KG1 (cell line): ENCODE data around the gene MLPH.

Experiments
- DNase-seq: peaks from one replicate; lab custom pipeline; 2025; lab: John Stamatoyannopoulos, UW

Gene MLPH

DNA sequence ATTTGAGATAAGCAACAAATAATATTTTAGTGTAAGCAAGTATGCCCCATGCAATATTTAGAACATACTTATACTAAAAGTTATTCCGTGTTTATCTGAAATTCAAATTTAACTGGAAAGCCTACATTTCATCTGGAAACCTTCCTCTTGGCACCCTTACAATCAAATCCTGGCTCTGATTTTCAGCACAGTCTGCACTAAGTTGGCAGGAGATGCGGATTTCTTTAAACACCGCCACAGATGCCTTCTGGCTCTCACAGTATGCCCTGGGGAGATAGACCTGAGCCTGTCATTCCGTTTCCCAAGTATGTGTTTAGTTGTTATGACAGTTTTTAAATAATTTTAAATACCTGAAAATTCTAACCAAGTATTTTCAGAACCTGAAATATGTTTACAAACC, 7.3 kb upstream of the MLPH start:
- no peak for DNase-seq

DNA sequence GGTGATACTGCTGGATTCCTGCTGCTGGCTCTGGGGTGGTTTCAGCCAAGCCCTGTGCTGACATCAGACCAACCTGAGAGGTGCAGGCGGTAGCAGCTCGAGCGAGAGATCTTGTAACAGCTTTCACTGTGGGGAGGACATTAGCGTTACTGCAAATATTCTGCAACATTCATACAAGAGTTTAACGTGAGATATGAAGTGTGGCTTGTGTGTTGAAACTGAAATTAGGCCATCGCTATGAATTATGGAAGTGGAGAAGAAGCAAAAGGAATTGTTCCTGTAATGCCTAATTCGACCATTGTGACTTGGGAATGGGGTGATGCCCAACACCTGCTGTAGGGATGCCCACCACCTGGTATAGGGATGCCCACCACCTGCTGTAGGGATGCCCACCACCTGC, 6.5 kb upstream of the MLPH start:
- no peak for DNase-seq

DNA sequence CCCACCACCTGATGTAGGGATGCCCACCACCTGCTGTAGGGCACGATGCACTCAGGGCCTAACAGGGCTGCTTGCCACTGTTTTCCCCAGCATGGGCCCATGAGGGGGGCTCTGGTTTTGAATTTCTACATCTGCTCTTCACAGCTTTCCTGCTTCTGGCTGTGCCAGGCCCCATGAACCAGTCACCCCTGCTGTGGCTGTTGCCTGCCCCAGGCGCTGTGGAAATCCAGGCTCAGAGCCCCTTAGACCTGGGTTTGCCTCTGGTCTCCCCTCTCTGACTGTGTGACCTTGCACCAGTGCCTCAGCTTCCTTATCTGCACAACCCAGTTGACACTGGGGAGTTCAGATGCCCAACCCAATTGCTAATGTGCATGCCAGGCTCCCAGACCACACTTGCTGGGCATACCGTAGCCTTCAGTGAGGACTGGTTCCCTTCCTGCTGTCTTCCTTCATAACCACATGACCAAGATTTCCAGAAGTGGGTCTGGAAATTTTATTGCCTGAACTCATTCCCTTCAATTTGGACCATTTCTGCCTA, 6.0 kb upstream of the MLPH start:
- DNase-seq: no peak

DNA sequence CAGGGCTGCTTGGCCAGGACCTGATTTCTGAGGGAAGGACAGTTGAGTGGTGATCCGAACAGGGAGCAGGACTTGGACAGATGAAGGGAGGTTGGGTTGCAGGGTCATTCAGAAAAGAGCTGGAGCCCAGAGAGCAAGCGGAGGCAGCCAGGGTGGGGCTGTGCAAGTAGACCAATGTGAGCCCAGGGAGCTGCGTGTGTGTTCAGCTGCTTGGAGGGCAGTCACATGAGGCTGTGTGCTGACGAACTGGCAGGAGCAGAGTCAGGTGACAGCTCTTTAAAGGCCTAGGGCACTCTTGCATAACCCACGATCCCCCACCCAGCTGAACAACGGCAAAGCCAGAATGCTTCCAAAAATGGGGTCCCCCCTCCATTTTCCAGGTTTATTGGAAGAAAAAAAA, 4.6 kb upstream of the MLPH start:
- DNase-seq: no peak

DNA sequence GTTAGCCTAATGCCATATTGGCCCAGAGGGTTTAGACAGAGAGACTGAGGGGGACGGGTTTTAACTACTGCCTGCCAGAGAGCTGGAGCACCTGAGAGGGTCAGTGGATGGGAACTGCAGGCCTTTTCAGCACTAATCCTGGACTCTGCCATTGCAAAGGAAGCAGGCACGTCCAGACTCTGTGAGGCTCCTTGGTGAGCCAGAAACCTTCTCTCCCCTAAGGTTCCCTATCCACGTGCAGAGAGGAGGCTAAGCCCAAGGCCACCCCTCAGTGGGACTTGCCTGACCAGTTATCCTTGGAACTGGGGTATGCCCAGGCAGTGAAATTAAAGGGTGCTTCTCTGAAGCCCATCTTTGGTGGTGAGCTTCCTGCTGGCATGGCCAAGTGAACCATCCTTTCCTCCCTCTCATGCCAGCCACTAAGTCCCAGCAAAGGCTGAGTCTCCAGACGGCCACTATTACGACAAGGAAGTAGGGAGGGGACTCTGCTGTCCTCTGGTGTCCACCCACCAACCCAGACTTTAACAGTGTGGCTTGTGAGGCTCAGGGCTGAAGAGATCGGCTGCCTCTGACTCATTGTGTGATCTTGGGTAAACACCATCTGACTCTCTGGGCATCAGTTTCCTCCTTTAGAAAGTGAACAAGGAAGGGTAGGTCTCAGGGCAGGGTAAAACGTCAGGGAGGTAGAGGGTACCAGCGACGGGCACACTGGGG, 3.9 kb upstream of the MLPH start:
- no peak for DNase-seq

DNA sequence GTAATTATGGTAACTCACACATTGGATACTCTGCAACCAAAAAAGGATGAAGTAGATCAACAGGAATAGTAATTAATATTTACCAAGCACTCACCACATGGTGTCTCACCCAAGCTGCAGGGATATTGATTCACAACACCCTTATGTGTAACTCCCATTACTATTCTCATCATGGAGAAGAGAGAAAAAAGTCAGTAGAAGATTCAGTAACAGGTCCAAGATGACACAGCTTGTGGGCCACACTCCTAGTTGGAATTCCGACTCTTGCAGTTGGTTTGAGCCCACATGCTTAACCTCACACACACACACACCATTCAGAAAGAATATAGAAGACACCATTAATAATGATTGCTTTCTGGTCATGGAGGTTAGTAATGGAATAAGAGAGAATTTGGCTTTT, 1.7 kb upstream of the MLPH start:
- no peak for DNase-seq

DNA sequence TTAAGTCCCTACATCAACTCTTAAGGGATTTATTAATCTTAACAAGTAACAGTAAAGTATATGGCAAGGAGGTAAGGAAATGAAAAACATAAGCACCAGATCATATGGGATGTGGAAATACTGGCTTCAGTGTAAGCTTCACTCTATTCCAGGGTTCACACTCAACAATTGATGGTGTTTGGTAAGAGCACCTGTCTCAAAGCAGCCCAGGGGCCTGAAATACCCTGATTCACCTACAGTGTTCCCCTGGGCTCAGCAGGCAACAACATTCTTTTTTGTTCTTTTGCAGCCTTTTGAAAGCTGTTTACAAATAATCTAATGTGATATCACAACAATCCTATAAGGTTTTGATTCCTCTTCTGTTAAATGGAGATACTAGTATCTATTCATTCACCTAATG, 1.2 kb upstream of the MLPH start:
- DNase-seq: no peak

DNA sequence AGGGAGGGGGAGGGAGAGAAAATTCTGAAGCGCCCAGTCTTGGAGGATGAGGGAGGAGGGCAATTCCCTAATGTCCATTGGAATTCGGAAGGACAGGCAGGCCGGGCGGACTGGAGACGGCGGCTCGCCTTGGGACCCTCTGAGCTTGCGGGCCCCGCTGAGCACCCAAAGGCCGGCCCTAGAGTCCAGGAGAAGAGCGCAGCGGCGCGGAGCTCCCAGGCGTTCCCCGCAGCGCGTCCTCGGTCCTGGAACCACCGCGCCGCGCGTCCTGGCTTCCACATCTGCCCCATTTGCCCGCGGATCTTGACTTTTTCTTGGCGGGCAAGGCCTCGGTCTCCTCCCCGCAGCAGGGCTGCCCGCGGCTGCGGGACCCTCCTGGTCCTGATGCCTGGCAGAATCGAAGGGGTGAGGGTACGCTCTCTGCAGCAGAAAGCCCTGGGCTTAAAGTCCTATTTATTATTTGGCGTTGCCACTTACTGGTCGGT, 675 bp upstream of the MLPH start:
- no peak for DNase-seq

DNA sequence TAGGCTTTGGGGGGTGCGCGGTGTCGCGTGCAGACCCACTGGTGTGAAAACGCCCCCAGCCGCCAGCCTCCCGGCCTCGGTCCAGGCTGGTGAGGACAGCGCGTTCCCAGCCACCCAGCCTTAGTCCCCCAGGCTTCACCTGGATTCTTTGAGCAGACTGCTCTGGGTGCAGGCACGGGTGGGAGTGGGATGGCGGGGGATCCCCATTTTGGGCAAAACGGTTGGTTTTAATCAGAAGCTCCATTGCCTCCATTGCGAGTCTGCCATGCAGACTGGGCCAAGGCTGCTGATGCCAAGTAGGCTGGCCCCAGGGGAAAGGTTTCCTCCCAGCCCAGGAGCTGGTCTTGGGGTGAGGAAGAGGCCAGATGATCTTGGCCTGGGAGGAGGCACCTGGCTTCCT, 445 bp downstream of the MLPH start:
- DNase-seq: no peak

DNA sequence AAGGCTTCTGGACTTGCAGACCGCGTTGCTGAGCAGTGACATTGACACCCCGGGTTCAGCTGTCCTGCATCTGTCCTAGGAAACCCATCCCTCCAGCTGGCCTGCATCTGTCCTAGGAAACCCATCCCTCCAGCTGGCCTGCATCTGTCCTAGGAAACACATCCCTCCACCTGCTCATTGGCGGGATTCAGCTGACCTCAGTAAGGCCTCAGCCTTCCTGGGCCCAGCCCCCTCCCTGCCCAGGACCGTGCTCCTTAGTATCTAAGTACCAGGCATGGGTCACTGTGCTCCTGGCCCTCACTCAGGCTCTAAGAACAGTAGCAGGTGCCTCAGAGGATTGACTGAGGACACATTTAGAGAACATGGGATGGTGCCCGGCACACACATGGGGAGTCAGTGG, 1.2 kb downstream of the MLPH start:
- no peak for DNase-seq

DNA sequence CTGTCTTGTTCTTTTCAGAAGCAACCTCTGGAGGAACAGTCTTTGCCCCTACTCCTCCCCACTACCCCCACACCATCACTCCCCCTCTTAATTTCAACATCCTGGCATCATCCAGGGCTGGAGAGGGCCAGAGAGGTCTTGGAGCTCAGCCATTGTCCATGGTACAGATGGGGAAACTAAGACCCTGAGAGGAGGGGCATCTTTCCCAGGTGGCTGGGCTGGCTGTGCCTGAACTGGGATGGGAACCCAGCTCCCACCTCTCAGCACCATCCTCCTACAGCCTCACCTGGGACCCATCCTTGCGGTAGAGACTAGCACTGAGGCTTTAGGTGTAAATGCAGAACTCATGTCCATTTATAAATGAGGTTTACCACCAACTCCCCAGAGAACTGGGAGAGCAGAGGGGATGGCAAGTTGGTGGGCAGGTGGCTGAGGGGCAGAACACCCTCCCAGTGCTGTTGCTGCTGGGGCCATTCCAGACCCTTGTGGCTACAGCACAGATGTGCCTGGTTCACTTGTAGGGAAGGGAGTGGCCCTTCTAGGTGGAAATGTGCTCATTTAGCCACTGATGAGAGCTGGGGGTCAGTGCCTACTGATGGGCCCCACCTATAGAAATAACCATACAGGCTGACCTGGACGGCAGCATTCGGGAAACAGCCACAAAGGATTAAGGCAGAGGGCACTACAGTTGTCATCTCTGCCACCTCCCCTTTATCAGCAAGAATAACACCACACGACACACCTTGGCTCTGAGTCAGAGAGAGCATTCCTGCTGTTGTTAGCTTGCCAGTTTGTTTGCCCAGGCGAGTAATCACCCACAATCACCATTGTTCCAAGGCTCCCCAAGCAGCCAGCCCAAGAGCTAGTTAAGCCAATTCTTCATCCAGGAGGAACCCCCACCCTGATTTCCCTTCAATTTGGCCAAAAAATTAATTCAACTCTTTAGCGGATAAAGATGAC, 2.1 kb downstream of the MLPH start:
- DNase-seq: no peak

DNA sequence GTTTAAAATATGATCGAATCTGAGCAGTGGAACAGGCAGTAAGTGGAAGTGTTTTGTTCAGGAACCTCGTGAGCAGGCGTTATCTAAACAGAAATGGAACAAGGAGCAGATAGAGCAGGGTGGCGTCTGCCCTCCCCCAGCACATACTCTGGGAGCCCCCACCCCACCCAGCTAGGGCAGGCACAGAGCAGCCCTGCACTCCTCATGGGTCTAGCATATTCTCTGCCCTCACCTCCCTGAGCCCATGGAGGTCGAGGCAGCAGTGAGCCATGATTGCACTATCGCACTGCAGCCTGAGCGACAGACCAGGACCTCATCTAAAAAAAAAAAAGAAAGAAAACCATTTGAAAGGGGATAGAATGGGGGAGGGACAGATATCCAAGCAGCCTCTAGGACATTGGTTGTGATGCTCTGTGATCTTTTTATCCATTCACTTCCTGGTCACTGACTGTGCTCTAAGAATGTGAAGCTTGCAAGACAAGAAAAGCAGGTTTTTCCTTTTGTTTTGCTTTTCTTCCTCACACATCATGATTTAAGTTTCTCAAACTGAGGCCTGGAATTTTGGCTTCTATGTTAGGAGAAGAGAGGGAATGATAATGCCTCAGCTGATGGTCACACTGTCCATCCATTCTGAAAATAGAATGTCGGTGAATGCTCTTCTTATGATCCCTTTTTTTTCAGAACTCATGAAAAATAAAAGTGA, 3.1 kb downstream of the MLPH start:
- no peak for DNase-seq

DNA sequence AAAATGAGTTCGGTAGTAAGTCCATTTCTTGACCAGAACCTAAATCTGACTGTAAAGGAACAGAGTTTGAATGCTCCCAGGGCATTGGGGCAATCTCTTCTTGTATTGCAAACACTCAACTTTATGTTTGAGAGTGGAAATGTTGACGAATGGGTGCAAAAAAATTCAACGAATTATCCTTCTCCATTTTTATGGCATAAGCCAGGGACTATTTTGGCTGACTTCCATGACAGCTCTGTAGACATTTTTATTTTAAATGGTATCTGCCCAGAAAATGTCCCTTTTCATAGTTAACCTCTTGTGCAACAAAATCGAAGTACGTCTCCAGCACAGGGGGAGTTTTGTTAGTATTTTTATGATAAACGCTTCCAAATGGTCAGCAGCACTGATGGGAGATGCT, 3.7 kb downstream of the MLPH start:
- no peak for DNase-seq

DNA sequence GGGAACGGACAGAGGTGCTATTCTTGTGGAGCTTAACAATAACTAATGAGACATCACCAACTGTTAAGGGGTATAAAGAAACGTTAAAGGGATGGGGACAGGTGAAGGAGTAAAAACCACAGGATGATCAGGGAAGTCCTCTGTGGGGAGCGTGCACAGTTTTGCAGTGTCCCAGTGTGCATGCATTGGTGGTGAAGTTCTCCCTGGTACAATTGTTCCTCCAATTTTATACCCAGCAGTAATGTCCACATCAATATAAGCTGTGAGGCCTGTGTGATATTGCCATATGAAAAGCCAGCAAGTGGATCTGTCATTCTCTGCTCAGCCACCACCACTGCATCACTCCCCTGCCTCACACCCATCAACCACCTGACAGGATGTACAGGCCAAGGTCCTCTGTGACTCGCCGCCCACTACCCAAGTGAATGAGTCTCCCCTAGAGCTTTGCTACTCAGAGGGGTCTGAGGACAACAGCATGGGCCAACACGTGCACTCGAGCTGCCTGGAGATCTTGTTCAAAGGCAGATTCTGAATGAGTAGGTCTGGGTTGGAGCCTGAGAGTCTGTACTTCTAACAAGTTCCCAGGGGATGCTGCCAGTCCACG, 4.6 kb downstream of the MLPH start:
- no peak for DNase-seq

DNA sequence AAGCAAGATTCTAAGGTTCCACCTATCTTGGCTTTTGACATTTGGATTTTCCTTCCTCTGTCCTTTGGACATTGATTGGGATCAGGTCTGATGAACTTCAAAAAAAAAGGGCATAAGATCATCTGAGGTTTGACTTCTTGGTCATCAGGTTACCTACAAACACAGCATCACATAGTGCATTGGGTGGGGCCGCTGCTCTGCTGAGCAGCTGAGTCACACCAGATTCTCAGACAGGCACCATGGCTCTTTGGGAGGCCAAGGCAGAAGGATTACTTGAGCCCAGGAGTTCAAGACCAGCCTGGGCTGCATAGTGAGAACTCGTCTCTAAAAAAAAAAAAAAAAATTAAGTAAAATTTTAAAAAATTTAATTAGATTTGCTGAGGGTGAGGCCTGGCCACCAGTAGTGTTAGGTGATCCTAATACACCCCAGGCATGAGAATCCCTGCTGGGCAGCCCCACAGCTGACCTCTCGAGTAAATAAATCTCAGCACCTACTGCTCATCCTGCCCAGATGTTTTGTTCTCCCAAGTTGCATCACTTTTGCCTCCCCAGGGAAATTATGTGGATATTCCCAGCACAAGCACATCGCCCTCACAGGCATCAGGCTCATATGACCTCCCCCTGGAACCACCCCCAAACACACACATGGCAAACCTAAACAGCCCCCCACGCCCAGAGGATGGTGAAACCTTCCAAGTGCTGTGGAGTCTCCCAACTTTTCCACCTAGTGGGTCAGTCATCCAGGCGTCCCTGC, 5.3 kb downstream of the MLPH start:
- no peak for DNase-seq

DNA sequence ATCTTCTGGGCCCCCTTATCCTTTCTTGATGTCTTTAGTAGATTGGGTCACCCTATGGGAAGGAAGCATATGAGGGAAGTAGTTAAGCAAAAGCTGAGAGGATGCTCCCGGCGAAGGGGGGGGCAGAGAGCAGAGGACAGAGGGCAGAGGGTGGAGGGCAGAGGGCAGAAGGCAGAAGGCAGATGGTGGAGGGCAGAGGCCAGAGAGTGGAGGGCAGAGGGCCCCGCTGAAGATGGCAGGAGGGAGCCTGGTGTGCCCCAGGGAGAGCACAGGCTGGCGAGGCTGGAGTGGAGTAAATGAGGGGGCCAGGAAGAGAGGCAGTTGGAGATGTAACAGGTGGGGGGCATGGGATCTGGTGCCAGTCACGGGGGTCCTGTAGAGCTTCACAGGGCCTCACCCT, 7.0 kb downstream of the MLPH start:
- DNase-seq: no peak

DNA sequence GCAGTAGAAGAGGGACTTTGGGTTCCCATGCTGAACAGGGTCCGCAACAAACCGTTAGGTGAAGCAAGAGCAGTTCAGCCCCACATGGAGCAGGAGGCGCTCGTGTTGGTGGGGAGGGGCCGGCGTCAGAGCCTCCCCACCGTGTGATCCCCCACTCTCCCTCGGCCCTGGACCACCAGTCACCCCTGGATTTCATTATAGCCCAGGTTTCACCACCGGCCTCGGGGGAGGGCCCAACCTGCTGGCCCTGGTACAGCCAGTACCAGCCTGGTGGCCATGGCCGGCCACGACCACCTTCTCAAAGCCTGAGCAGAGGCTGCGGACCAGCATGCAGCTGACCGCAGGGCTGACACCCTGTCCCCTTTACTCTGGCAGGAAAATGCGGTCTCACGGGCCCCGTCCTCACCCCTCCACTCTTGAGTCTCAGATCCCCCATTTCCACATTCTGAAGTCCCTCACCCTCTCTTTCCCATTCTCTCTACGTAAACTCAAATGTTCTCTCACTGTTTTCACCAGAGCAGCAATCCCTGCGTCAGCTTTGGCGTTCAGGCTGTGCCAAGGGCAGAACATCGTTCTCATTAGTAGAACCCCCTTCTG, 8.6 kb downstream of the MLPH start:
- no peak for DNase-seq

DNA sequence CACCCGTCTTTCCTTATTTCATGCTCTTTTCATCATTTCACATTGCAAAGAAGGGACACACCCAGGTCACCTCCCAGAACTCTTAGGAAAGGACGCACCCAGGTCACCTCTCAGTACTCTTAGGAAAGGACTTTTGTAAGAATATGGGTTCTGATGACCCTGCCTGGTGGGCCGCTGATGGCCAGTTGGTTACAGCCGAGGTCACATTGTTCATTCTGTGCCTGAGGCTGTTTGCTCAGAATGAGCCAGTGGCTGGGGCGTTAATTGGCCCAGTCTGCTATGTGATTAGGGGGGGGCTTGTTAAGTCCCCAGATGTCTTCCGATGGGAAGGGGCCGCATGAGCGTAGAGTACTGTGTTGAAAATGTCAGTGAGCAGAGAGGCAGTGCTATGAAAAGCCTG, 9.4 kb downstream of the MLPH start:
- no peak for DNase-seq

DNA sequence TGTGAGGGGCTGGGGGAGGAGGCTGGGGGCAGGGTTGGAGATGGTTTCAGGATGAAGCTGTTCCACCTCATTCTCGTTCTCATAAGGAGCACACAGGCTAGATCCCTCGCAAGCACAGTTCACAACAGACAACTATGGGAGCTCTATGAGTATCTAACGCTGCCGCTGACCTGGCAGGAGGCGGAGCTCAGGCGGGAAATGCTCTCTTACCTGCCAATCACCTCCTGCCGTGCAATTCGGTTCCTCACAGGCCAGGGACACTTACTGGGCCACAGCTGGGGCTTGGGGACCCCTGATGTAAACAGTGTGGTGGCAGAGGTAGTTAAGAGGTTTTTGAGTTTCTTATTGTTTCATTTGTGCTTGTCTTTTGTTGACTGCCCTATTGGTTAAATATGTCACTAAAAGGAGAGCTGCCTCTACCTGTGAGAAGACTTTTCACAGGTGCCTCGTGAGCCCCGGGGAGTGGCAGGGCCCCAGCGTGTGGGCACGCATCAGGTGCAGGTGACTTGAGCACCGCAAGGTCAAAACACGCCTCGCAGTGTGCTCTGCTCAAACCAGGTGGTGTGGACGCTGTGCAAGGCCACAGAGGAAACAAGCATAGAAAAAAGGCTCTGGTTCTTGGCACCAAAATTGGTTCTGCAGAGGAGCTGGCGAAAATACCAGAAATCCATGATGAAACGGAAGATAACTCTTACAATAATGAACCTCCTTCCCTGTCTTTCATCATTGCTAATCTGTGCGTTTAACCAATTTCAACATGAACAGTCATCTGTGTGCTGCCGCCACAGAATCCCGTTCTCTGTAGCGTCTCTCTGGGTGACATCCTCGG, 10.2 kb downstream of the MLPH start:
- DNase-seq: no peak

DNA sequence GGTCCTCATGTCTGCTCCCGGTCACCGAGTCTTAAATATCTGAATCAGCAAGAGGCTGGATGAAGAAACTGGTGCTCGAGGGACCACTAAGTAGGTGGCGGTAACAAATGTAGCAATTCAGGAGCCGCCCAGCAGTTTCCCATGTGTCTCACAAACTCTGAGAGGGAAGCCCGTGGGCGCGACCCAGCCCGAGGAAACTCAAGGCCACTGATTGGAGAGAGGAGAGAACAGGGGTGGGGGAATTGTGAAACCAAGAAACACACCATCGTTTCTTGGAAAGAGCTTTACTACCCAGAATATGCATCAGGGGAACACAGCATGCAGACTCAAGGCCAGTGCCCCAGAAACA, 10.8 kb downstream of the MLPH start:
- DNase-seq: no peak
